ENCODE results near the gene EOLA2.

DNA sequence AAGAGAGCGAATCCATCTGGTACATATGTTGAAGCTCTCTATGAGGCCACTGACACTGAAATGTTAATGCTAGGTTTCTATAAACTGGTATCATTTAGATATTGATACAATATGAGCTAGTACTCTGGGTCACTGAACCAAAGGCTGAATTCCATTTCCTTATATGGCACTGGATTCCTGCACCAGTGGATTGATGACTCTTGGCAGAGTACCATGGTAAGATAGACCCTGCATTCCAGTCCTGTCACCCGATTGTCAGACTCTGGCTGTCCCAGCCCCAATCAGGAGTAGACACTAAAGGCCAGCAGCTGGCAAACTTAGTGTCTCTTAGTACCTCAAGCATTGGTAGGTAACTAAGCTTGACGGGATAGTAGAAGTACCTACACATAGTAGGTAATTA, 44.0 kb upstream of the EOLA2 start:
- TF ChIP-seq, protein P1, sequence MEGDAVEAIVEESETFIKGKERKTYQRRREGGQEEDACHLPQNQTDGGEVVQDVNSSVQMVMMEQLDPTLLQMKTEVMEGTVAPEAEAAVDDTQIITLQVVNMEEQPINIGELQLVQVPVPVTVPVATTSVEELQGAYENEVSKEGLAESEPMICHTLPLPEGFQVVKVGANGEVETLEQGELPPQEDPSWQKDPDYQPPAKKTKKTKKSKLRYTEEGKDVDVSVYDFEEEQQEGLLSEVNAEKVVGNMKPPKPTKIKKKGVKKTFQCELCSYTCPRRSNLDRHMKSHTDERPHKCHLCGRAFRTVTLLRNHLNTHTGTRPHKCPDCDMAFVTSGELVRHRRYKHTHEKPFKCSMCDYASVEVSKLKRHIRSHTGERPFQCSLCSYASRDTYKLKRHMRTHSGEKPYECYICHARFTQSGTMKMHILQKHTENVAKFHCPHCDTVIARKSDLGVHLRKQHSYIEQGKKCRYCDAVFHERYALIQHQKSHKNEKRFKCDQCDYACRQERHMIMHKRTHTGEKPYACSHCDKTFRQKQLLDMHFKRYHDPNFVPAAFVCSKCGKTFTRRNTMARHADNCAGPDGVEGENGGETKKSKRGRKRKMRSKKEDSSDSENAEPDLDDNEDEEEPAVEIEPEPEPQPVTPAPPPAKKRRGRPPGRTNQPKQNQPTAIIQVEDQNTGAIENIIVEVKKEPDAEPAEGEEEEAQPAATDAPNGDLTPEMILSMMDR (IDR thresholded peaks at IDR 0.05; ENCODE audit: low read length): no peak
- no peak for TF ChIP-seq EZH2 (IDR thresholded peaks at IDR 0.05; ENCODE audit: borderline replicate concordance, low read length)
